Mammary epithelial cell (primary cell): ENCODE results near the gene ABAT.

Experiments used
- CTCF ChIP-seq, 2 donors: IDR thresholded peaks in 1 of 2; conservative IDR thresholded peaks in 1 of 2; 2 replicates each; pipeline ENCODE4 v1.5.1; 2011 to 2012; ENCODE audit warnings: inconsistent platforms in 2 of 2, low read length in 2 of 2, mild to moderate bottlenecking in 2 of 2, control low read depth in 1 of 2, low read depth in 1 of 2; ENCODE audit not compliant: insufficient read depth in 1 of 2; ENCODE audit errors: extremely low read depth in 1 of 2
- EZH2 ChIP-seq: IDR thresholded peaks from 2 replicates; pipeline ENCODE4 v1.6.1; 2012; ENCODE audit warnings: low read length, inconsistent platforms, borderline replicate concordance

GRCh38 chr16:8646326-8647053, 27.9 kb upstream of the ABAT start:
- no peak for TF ChIP-seq EZH2
- TF ChIP-seq CTCF (conservative IDR thresholded peaks at IDR 0.05 in 1 of 2, IDR thresholded peaks at IDR 0.05 in 1 of 2; ENCODE audit: extremely low read depth in 1 of 2, insufficient read depth in 1 of 2, low read depth in 1 of 2, low read length in 2 of 2): no peak
